HG03378 (cell line): Measurements from ENCODE around the gene RLN1.
"Not testable (repeated sequence)": the region's sequence is repeated elsewhere in the genome, so short reads cannot be mapped to it uniquely, and the experiment has no call there.

Experiments used
- ATAC-seq: cut with Tn5 transposase; IDR thresholded peaks from one replicate; pipeline ENCODE4 v1.9.1; 2021; ENCODE audit warnings: mild to moderate bottlenecking, moderate library complexity; ENCODE audit not compliant: unreplicated experiment

Gene RLN1

GRCh38 chr9:5338992-5339981 lies at the start of gene RLN1:
TSS of gene RLN1 (minus strand) at chr9:5339876. CDS start at chr9:5339746, 130 bp downstream.
- ATAC-seq, result peak; percentile 96

GRCh38 chr9:5389109-5389732 lies 49.5 kb upstream of the RLN1 start:
- peak; percentile 73 for ATAC-seq

- no peak for ATAC-seq
Measured at GRCh38 chr9:5388026-5388819, 48.5 kb upstream of the RLN1 start.

GRCh38 chr9:5384436-5384835 lies 44.8 kb upstream of the RLN1 start:
- ATAC-seq, result no peak

GRCh38 chr9:5382479-5382878 lies 42.8 kb upstream of the RLN1 start:
- no peak for ATAC-seq

- no peak for ATAC-seq
Measured at GRCh38 chr9:5375790-5376477, 36.3 kb upstream of the RLN1 start.

- peak; percentile 60 for ATAC-seq
Measured at GRCh38 chr9:5375091-5375490, 35.4 kb upstream of the RLN1 start.

GRCh38 chr9:5364294-5365024 lies 24.8 kb upstream of the RLN1 start:
- peak; percentile 95 for ATAC-seq

- no peak for ATAC-seq
Measured at GRCh38 chr9:5361326-5362010, 21.8 kb upstream of the RLN1 start.

- no peak for ATAC-seq
Measured at GRCh38 chr9:5360341-5360740, 20.7 kb upstream of the RLN1 start.

GRCh38 chr9:5357431-5358105 lies 17.9 kb upstream of the RLN1 start:
- ATAC-seq, result no peak

- ATAC-seq, result no peak
Measured at GRCh38 chr9:5355817-5356216, 16.1 kb upstream of the RLN1 start.

- ATAC-seq, result no peak
Measured at GRCh38 chr9:5355226-5355625, 15.6 kb upstream of the RLN1 start.

- no peak for ATAC-seq
Measured at GRCh38 chr9:5354184-5354583, 14.5 kb upstream of the RLN1 start.

GRCh38 chr9:5352637-5353248 lies 13.1 kb upstream of the RLN1 start:
- ATAC-seq, result no peak

- ATAC-seq, result no peak
Measured at GRCh38 chr9:5336688-5337087, 3.0 kb downstream of the RLN1 start.

- not testable (repeated sequence) for ATAC-seq
Measured at GRCh38 chr9:5331276-5331675, 8.4 kb downstream of the RLN1 start.

GRCh38 chr9:5326893-5327548 lies 12.7 kb downstream of the RLN1 start:
- ATAC-seq, result no peak
